HG02798 (cell line): ENCODE measurements around the gene MAP4.
A peak's percentile ranks its signal among the peaks of the same experiment; 100 is the strongest.
"Not testable (repeated sequence)": the region's sequence is repeated elsewhere in the genome, so short reads cannot be mapped to it uniquely, and the experiment has no call there.

ENCODE experiments used
- ATAC-seq: cut with Tn5 transposase; IDR thresholded peaks from one replicate; pipeline ENCODE4 v1.9.1; 2021; ENCODE audit warnings: mild to moderate bottlenecking; ENCODE audit not compliant: unreplicated experiment, poor library complexity

The MAP4 gene

GRCh38 chr3:48015431-48016180 is 610 bp downstream of the MAP4 start:
- no peak for ATAC-seq

GRCh38 chr3:48014358-48014757 is 1.9 kb downstream of the MAP4 start:
- ATAC-seq: no peak

DNA sequence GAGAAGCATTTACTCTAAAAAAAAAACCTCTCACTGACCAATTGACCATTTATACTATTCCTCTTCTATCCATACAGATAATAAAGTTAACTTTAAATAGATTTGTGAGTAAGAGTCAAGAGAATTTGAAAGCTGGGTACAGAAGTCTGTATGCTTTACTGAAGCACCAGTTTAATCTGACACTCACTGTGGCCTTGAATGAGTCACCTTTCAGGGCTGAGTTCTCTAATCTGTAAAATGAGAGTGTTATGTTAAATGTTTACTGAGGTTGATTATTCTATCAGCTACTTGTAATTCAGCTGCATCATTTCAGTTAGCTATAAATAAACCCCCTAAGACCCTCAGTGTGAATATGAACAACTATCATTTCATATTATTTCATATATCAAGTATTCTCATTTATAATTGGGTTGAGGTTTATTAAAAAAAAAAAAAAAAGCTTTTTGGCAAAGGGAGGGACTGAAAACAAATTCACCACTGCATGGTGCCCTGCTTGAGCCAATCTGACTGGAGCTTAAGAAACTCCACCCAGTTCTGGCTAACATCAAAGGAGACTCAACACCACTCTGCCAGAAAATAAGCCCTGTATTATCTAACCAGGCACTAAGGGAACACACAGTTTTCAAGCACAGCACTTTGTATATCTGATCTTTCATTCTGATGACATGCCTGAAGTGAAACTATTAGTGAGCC is 2.8 kb downstream of the MAP4 start:
- no peak for ATAC-seq

DNA sequence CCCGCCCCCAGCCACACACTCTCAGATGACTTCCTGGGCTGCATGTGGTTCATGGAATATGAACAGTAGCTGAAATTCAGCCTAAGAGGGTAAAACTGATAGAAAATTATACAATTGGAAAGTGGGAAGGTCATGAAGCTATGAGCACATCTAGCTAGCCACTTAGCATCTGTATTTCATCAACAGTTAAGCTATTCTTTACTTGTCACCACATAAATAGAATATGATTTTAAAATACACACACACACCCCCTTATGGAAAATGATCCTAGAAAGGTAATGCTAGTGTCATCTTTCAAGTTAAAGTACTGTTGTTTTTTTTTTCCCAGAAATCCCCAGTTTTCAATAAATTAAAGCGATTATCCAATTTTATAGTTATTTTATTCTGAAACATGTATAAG is 3.6 kb downstream of the MAP4 start:
- ATAC-seq: no peak

DNA sequence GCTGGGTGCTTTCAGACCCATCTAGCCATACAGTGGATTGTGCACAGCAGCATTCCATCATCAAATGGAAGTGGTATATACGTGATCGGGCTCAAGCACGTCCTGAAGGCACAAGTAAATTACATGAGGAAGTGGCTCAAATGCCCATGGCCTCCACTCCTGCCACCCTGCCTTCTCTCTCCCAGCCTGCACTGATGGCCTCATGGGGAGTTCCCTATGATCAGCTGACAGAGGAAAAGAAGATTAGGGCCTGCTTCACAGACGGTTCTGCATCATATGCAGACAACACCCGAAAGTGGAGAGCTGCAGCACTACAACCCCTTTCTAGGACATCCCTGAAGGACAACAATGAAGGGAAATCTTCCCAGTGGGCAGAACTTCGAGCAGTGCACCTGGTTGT is 8.2 kb downstream of the MAP4 start:
- ATAC-seq: not testable (repeated sequence)

DNA sequence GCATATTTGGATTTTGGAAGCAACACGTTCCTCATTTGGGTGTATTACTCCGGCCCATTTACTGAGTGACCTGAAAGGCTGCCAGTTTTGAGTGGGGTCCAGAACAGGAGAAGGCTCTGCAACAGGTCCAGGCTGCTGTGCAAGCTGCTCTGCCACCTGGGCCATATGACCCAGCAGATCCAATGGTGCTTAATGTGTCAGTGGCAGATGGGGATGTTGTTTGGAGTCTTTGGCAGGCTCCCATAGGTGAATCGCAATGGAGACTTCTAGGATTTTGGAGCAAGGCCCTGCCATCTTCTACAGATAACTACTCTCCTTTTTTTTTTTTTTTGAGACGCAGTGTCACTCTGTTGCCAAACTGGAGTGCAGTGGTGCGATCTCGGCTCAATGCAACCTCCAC is 8.9 kb downstream of the MAP4 start:
- ATAC-seq: not testable (repeated sequence)

- ATAC-seq: not testable (repeated sequence)
Measured at GRCh38 chr3:48006794-48007193, 9.4 kb downstream of the MAP4 start.

DNA sequence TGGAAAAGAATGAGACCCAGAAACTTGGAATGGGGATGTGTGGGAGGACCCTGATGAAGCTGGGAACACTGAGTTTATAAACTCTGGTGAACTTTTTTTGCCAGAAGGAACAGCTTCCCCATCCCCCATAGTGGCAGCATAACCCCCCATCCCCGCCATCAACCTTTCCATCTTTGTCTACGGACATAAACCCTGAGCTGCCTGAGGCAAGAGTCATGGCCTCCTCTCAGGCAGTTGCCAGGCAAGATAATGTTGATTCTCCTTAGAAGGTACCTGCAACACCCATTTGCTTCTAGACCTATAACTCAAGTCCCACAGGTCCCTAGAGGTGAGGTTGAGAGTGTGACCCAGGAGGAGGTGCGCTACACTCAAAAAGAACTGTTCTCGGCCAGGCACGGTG is 11.5 kb downstream of the MAP4 start:
- no peak for ATAC-seq

GRCh38 chr3:48002787-48003186 is 13.4 kb downstream of the MAP4 start:
- ATAC-seq: no peak

DNA sequence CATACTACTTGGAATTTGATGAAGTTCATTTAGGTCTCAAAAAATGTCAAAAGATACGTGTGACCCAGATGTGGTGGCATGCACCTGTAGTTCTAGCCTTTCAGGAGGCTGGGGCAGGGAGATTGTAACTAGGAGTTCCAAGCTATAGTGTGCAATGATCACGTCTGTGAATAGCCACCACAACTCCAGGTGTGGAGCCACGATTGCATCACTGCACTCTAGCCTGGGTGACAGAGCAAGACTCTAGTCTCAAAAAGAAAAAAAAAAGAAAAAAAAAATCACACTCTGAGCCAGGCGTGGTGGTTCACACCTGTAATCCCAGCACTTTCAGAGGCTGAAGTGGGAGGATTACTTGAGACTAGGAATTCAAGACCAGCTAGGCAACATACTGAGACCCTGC is 14.2 kb downstream of the MAP4 start:
- ATAC-seq: no peak

- no peak for ATAC-seq
Measured at GRCh38 chr3:48000212-48000611, 16.0 kb downstream of the MAP4 start.

- no peak for ATAC-seq
Measured at GRCh38 chr3:47996440-47996839, 19.8 kb downstream of the MAP4 start.

DNA sequence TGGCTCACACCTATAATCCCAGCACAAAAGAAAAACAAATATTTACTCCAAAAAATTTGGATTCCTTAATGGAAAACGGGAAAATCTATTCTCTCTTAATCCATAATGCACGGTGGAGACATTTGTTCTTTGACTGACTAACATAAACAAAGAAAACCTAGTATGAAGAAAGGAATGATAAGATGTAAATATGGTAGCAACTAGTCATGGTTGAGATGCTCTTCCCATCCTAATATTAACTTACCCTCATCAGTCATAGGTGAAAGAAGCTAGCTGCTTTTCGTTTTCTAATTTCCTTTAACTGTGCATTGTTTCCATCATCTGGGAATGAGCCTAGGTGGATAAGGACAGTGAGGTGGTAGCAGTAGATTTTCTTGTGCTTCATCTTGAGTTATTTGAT is 22.0 kb downstream of the MAP4 start:
- ATAC-seq: no peak

DNA sequence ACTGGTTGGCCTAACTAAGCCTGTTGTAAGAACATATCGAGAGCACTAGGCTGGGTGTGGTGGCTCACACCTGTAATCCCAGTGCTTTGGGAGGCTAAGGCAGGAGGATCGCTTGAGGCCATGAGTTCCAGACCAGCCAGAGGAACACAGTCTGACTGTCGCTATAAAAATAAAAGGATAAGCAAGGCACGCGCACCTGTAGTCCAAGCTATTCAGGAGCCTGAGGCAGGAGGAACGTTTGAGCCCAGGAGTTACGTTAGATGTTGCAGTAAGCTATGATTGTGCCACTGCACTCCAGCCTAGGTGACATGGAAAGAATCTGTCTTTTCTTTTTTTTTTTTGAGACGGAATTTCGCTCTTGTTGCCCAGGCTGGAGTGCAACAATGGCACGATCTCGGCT is 24.9 kb downstream of the MAP4 start:
- no peak for ATAC-seq

DNA sequence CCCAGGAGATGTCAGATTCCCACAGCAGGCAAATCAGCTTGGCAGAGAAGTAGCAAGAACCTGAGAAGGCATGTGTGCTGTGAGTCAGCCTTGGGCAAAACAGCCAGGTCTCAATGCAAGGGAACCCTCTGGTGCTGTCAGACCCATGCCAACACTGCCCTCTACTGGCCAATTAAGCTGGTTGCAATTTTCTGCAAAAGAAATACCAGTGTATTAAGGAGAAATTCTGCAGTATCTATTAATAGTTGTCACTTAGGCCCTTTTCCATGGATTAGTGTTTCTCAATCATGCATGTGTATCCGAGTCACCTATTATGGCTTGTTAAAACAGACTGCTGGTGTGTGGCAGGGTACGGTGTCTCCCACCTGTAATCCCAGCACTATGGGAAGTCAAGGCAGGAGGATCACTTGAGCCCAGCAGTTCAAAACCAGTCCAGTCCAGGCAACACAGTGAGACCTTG is 26.2 kb downstream of the MAP4 start:
- peak; percentile 72 for ATAC-seq

- no peak for ATAC-seq
Measured at GRCh38 chr3:47985381-47985780, 30.8 kb downstream of the MAP4 start.

DNA sequence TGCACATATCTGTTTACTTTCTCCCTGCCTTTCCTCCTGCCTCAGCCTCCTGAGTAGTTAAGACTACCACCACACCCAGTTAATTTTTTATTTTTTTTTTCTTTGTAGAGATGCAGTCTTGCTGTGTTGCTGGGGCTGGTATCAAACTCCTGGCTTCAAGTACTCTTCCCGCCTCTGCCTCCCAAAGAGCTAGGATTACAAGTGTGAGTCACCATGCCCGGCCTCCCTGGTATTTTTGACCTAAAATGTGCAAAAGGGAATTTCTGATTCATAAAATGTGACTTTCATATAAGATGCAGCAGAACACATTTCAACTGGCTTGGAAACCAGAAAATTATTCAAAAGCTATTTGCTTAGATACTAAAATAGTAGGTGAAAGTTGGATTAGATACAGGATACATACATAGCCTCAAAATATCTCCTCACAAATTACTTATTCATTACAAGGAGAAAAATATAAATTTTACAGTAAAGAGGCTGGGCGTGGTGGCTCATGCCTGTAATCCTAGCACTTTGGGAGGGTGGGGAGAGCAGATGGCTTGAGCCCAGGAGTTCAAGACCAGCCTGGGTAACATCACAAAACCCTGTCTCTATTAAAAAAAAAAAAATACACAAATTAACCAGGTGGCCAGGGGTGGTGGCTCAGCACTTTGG is 32.0 kb downstream of the MAP4 start:
- ATAC-seq: no peak

DNA sequence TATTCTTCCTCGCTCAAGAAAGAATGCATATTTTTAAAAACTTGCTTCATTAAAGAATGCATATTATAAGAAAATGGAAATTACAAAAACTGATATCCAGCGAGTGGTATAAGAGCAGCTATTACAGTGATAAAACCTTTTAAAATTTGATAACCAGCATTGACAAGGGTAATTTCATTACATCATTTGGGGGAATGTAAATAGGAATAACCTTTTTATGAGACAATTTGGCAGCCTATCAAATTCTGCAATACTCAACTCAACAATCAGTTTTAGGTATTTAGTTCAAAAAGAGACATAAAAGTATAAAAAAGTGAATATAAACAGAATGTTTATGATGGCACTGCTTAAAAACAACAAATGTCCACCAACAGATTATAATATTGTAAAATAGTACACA is 35.4 kb downstream of the MAP4 start:
- no peak for ATAC-seq

DNA sequence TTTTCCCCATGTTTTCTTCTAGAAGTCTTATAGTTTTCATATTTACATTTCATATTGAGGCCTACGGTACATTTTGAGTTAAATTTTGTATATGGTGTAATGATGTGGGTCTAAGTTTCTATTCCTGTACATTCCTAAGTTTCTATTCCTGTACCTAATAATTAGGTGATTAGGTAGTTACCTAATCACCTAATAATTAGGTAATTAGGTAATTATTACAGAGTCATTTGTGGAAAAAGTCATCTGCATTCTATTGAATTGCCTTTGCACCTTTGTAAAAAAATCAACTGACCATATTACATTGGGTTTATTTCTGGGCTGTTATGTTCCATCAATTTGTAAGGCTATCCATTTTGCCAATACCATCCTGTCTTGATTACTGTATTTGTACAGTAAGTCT is 37.1 kb downstream of the MAP4 start:
- ATAC-seq: no peak

DNA sequence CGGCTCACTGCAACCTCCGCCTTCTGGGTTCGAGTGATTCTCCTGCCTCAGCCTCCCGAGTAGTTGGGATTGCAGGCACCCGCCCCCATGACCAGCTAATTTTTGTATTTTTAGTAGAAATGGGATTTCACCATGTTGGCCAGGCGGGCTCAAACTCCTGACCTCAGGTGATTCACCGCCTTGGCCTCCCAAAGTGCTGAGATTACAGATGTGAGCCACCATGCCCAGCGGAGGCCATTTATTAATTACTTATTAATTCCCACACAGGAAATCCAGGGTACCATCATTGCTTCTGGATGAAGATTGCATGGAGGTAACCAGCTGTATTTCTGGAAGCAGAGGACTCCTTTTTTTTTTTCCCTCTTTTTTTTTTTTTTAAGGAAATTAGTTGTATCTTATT is 37.8 kb downstream of the MAP4 start:
- ATAC-seq: no peak

GRCh38 chr3:47976135-47976732 is 40.0 kb downstream of the MAP4 start:
- no peak for ATAC-seq
